Heart left ventricle (tissue), 16 donors: ENCODE results near the gene NXPH3. TPM values are rescaled to one million over a fixed set of nuclear protein-coding genes. Genes with fewer than 3 reads are reported as not detected.

Experiments used
- ATAC-seq, 4 donors: fragments of 200-7000 bp; cut with Tn5 transposase; one replicate each; pipeline ENCODE4 v1.9.1; 2020 to 2022; ENCODE audit warnings: moderate library complexity in 4 of 4, mild to moderate bottlenecking in 3 of 4, moderate number of reproducible peaks in 1 of 4
- DNase-seq, 5 donors: peaks; one replicate each; pipeline ENCODE4 v3.0.0-alpha.2; 2020
- H3K27ac ChIP-seq, 12 donors: fragments of 200-600 bp; sonication (generic) in 4 of 12; one replicate each; pipeline versions ENCODE4 v1.5.0 to v1.8.0; 2016 to 2022; ENCODE audit warnings: mild to moderate bottlenecking in 2 of 12
- H3K27me3 ChIP-seq, 9 donors: fragments of 200-600 bp; sonication (generic) in 2 of 9; one replicate each; pipeline versions ENCODE4 v1.5.1 to v1.8.0; 2016 to 2022; ENCODE audit warnings: mild to moderate bottlenecking in 3 of 9
- H3K36me3 ChIP-seq, 9 donors: fragments of 200-600 bp; sonication (generic) in 2 of 9; one replicate each; pipeline versions ENCODE4 v1.5.0 to v1.8.0; 2018 to 2022; ENCODE audit warnings: mild to moderate bottlenecking in 2 of 9
- H3K4me1 ChIP-seq, 12 donors: fragments of 200-600 bp; sonication (generic) in 4 of 12; one replicate each; pipeline versions ENCODE4 v1.5.0 to v1.8.0; 2016 to 2022; ENCODE audit warnings: mild to moderate bottlenecking in 3 of 12
- H3K4me3 ChIP-seq, 12 donors: fragments of 200-600 bp; sonication (generic) in 4 of 12; one replicate each; pipeline versions ENCODE4 v1.5.0 to v1.8.0; 2017 to 2022; ENCODE audit warnings: mild to moderate bottlenecking in 9 of 12, moderate library complexity in 4 of 12
- H3K9me3 ChIP-seq, 12 donors: fragments of 200-600 bp; sonication (generic) in 4 of 12; one replicate each; pipeline versions ENCODE4 v1.5.0 to v1.8.0; 2016 to 2022; ENCODE audit warnings: mild to moderate bottlenecking in 1 of 12
- POLR2A ChIP-seq, 2 donors: fragments of 450-650 bp; IDR thresholded peaks; one replicate each; pipeline ENCODE4 v1.6.1; 2017; ENCODE audit warnings: antibody characterized with exemption in 2 of 2, mild to moderate bottlenecking in 2 of 2, moderate library complexity in 2 of 2
- WGBS, 4 donors: extraction: QIAGEN DNeasy Blood & Tissue Kit in 2 of 4; methylation state at CpG; one replicate each; pipeline versions ENCODE4 v1.1.5 to v1.1.7; 2013 to 2018; 5-methylcytosine and 5-hydroxymethylcytosine counted together
- intact Hi-C, 10 donors: fragments of 100-400 bp; cut with DNase I; formaldehyde crosslinking; loops; one replicate each; pipeline versions ENCODE4 v1.11.1 to v1.14.2; 2022
- polyA plus RNA-seq, 2 donors: library from polyadenylated mRNA; stranded (reverse); fragments of 200-250 nt; gene quantifications; one replicate each; pipeline ENCODE4 v1.2.3, GENCODE V29; 2013
- total RNA-seq, 9 donors: library from RNA; depleted of rRNA in 2 of 9; stranded (reverse); fragments of >200 nt in 2 of 9; fragmentation: NEBNext Ultra II Directional in 3 of 9; extraction: Animal tissue kit (Norgen Biotek cat#: 25700) in 3 of 9; gene quantifications; one replicate each; pipeline versions ENCODE4 v1.1.0 to v1.2.4, GENCODE V29; 2016 to 2023
- TF ChIP-seq, protein P1 (sequence below), 12 donors: fragments of 200-600 bp; sonication (generic) in 4 of 12; IDR thresholded peaks; one replicate each; pipeline versions ENCODE4 v1.5.0 to v1.8.0; 2018 to 2022; ENCODE audit warnings: antibody characterized with exemption in 12 of 12, mild to moderate bottlenecking in 5 of 12
- donor health status: ischemic (EF 13 %, LVEDD 7.1; RV severe dilation, severe dysfunction).
- donor health status: healthy with polysubstance abuse.
- donor health status: DM: no; HTN: yes; CAD: no.
- donor health status: DM: no; HTN: no; CAD: no.
- donor health status: ischemic (EF 25% LVEDD 6.9; RV normal size, moderate dysfunction).
- donor health status: ischemic (EF 25% LVEDD 5.7; RV mildly dilated, moderate dysfunction).
- donor health status: healthy.
- donor health status: DM: yes; HTN: yes; CAD: no.
- donor health status: ischemic (EF 35%, LVEDD 5.7; RV mildly dilated, moderate dysfunction).
- donor health status: nonischemic (EF 11% LVEDD 7.7; RV severe dilation, severe dysfunction).
- donor health status: DM: yes; HTN: yes; CAD: no.
- donor health status: PGD.
- donor health status: ischemic (EF 29% LVEDD 5.4; RV normal size, mild dysfunction).
- donor health status: nonischemic (EF 23%, LVEDD 6.1; RV moderate dilation, normal function).

The NXPH3 gene
- total and polyA plus RNA-seq, 11 donors = 2.5 to 7.9 (median 4.5) TPM

DNA sequence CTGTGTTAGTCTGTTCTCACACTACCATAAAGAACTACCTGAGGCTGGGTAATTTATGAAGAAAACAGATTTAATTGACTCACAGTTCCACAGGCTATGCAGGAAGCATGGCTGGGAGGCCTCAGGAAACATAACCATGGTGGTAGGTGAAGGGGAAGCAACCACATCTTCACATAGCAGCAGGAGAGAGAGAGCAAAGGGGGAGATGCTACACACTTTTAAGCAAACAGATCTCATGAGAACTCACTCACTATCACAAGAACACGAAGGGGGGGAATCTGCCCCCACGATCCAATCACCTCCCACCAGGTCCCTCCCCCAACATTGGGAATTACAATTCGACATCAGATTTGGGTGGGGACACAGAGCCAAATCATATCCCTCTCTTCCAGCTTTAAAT, 31.8 kb upstream of the NXPH3 start:
- ATAC-seq (no peak), DNase-seq (no peak)
- Histone ChIP-seq H3K27ac (no peak overlapping the region), H3K4me1 (peaks cover 0 to 17% (median 5%) of the 10 kb centered on the region in 12 donors), H3K9me3 (peaks cover 0 to 11% (median 0%) of the 10 kb centered on the region in 12 donors), H3K27me3 (no peaks in the 10 kb centered on the region), H3K36me3 (no peaks in the 10 kb centered on the region), H3K4me3 (no peak overlapping the region)
- intact Hi-C loops = no loop called here
- 69 to 89% (median 83%) methylated on average over 3 of the region's 3 CpGs for WGBS, 4 donors
- TF ChIP-seq POLR2A (IDR thresholded peaks at IDR 0.05) = no peak
- TF ChIP-seq, protein P1, sequence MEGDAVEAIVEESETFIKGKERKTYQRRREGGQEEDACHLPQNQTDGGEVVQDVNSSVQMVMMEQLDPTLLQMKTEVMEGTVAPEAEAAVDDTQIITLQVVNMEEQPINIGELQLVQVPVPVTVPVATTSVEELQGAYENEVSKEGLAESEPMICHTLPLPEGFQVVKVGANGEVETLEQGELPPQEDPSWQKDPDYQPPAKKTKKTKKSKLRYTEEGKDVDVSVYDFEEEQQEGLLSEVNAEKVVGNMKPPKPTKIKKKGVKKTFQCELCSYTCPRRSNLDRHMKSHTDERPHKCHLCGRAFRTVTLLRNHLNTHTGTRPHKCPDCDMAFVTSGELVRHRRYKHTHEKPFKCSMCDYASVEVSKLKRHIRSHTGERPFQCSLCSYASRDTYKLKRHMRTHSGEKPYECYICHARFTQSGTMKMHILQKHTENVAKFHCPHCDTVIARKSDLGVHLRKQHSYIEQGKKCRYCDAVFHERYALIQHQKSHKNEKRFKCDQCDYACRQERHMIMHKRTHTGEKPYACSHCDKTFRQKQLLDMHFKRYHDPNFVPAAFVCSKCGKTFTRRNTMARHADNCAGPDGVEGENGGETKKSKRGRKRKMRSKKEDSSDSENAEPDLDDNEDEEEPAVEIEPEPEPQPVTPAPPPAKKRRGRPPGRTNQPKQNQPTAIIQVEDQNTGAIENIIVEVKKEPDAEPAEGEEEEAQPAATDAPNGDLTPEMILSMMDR (IDR thresholded peaks at IDR 0.05) = no peak

DNA sequence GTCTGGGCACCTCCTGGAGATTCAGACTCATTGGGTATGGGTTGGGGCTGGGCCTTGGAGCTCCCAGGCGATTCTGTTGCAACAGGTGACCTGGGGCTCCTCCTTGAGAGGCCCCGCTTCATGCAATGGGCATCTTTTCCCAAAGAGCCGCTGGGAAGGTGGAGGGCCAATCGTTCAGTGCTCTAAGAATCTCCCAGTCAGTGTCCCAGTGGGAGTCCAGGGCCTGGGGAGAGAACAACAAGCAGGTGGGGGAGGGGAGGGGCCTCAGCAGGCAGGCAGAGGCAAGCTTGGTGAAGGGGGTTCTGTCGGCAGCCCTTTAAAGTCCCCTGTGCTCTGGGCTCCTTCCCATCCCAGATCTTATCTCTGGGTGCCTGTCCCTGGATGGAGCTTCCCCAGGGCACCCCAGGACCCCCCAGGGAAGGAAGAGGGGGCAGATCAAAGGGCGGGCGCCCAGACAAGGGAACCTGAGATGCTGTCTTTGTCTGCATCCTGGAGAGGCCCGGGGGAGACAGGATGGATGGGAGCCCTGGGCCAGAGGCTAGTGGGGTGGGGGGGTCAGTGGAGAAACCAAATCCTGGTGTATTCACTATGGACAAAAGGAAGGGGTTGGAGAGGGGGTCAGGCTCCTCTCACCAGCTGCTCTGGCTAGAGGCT, 30.5 kb upstream of the NXPH3 start:
- H3K27ac ChIP-seq = no peak overlapping the region
- H3K9me3 ChIP-seq = peaks cover 0 to 11% (median 0%) of the 10 kb centered on the region in 12 donors
- 70 to 82% (median 75%) methylated on average over 8 of the region's 8 CpGs for WGBS, 4 donors
- no peaks in the 10 kb centered on the region for H3K27me3 ChIP-seq
- no peak for ATAC-seq
- no peak overlapping the region for H3K4me3 ChIP-seq
- TF ChIP-seq, protein P1 (IDR thresholded peaks at IDR 0.05) = no peak
- no peak for TF ChIP-seq POLR2A (IDR thresholded peaks at IDR 0.05)
- no peaks in the 10 kb centered on the region for H3K36me3 ChIP-seq
- no peak for DNase-seq
- intact Hi-C loops = loop anchor here in 3 of 10 donors (5.0 kb wide), 2 partner anchors 48 to 108 kb away; partner anchors contain the start of gene NGFR (in 1 of the 3)
- H3K4me1 ChIP-seq = peaks cover 0 to 17% (median 5%) of the 10 kb centered on the region in 12 donors

- no peak for DNase-seq
- H3K9me3 ChIP-seq = peaks cover 0 to 8% (median 0%) of the 10 kb centered on the region in 12 donors
- no peaks in the 10 kb centered on the region for H3K27me3 ChIP-seq
- peaks cover 0 to 17% (median 5%) of the 10 kb centered on the region in 12 donors for H3K4me1 ChIP-seq
- WGBS, 4 donors = 75 to 82% (median 80%) methylated on average over 15 of the region's 15 CpGs
- H3K4me3 ChIP-seq = no peak overlapping the region
- no peak overlapping the region for H3K27ac ChIP-seq
- intact Hi-C loops = loop anchor here in 3 of 10 donors (5.0 kb wide), 2 partner anchors 49 to 109 kb away; partner anchors contain the start of gene NGFR (in 1 of the 3)
- TF ChIP-seq, protein P1 (IDR thresholded peaks at IDR 0.05) = no peak
- no peak for TF ChIP-seq POLR2A (IDR thresholded peaks at IDR 0.05)
- H3K36me3 ChIP-seq = no peaks in the 10 kb centered on the region
- no peak for ATAC-seq
Measured at GRCh38 chr17:49545806-49546545, 29.7 kb upstream of the NXPH3 start.
